A549 (cell line): ENCODE data around the gene ECSCR. TPM values are rescaled to one million over a fixed set of nuclear protein-coding genes. Genes with fewer than 3 reads are reported as not detected.

Source experiments
- ATAC-seq, 2 experiments: fragments of 200-7000 bp in 1 of 2; fragments of >200 bp in 1 of 2; cut with Nextera tagmentation in 1 of 2; cut with Tn5 transposase in 1 of 2; 3 replicates each; pipeline versions ENCODE4 v1.8.0 to v1.9.1; 2018 to 2020; ENCODE audit warnings: mild to moderate bottlenecking in 1 of 2, moderate library complexity in 1 of 2
- CTCF ChIA-PET: fragments of 300-600 bp; sonication (Branson Sonifier 250); formaldehyde crosslinking; extraction: SDS; loops from one replicate; lab custom pipeline; 2021; ENCODE audit warnings: antibody characterized with exemption, inconsistent platforms; lab: Yijun Ruan, JAX
- POLR2A ChIA-PET: fragments of 350-600 bp; formaldehyde crosslinking; extraction: SDS; loops from one replicate; lab custom pipeline; 2021; ENCODE audit warnings: antibody characterized with exemption, inconsistent platforms; lab: Yijun Ruan, JAX
- DNase-seq, 2 experiments: peaks; one replicate each; pipeline versions ENCODE4 v3.0.0 to v3.0.0-alpha.2; 2011 to 2016; ENCODE audit warnings: low read depth in 1 of 2, low spot score in 1 of 2
- FAIRE-seq: peaks from 2 replicates; lab custom pipeline; 2011; peaks lifted over from hg19 to GRCh38; lab: Jason Lieb, UNC
- H3K27ac ChIP-seq, 2 experiments: fragments of >200 bp; sonication (Bioruptor Twin); formaldehyde crosslinking; 3 replicates each; pipeline ENCODE4 v1.5.1; 2016 to 2017
- H3K4me1 ChIP-seq: fragments of >200 bp; sonication (Bioruptor Twin); formaldehyde crosslinking; 3 replicates; pipeline ENCODE4 v1.6.1; 2016
- H3K4me2 ChIP-seq: fragments of >200 bp; sonication (Bioruptor Twin); formaldehyde crosslinking; 3 replicates; pipeline ENCODE4 v1.6.1; 2016
- H3K4me3 ChIP-seq: fragments of >200 bp; sonication (Bioruptor Twin); formaldehyde crosslinking; 3 replicates; pipeline ENCODE4 v1.5.1; 2016
- H3K9me3 ChIP-seq: fragments of >200 bp; sonication (Bioruptor Twin); formaldehyde crosslinking; 3 replicates; pipeline ENCODE4 v1.6.1; 2016
- CBX2 ChIP-seq: fragments of 200-600 bp; sonication (generic); IDR thresholded peaks from 2 replicates; pipeline ENCODE4 v1.6.1; 2016; ENCODE audit warnings: low read depth, mild to moderate bottlenecking, borderline replicate concordance
- CEBPB ChIP-seq, 2 experiments: fragments of >200 bp in 1 of 2; sonication (Bioruptor Twin) in 1 of 2; formaldehyde crosslinking in 1 of 2; IDR thresholded peaks; 2 replicates each; pipeline ENCODE4 v1.6.1; 2012 to 2016
- CHD4 ChIP-seq: fragments of 200-600 bp; sonication (generic); IDR thresholded peaks from 2 replicates; pipeline ENCODE4 v1.6.1; 2016; ENCODE audit warnings: antibody characterized with exemption, mild to moderate bottlenecking, borderline replicate concordance
- EHF ChIP-seq: fragments of 250-450 bp; sonication (Bioruptor Pico); IDR thresholded peaks from 2 replicates; pipeline ENCODE4 v1.5.0; 2020; ENCODE audit warnings: mild to moderate bottlenecking
- ELK1 ChIP-seq: fragments of 150-350 bp; IDR thresholded peaks from 2 replicates; pipeline ENCODE4 v1.6.1; 2014; ENCODE audit warnings: low read depth, mild to moderate bottlenecking, low read length
- FOSB ChIP-seq: fragments of 250-450 bp; sonication (Bioruptor Pico); IDR thresholded peaks from 2 replicates; pipeline ENCODE4 v1.5.0; 2020; ENCODE audit warnings: mild to moderate bottlenecking, moderate library complexity
- HDAC2 ChIP-seq: fragments of 200-600 bp; sonication (generic); IDR thresholded peaks from 2 replicates; pipeline ENCODE4 v1.6.1; 2016
- HEYL ChIP-seq: fragments of 250-450 bp; sonication (Bioruptor Pico); IDR thresholded peaks from 2 replicates; pipeline ENCODE4 v1.8.0; 2021; ENCODE audit warnings: mild to moderate bottlenecking, moderate library complexity
- HMGXB4 ChIP-seq: fragments of 250-450 bp; sonication (Bioruptor Pico); IDR thresholded peaks from 2 replicates; pipeline ENCODE4 v1.5.0; 2021; ENCODE audit warnings: mild to moderate bottlenecking, moderate library complexity, borderline replicate concordance
- HOXA7 ChIP-seq: fragments of 250-450 bp; sonication (Bioruptor Pico); IDR thresholded peaks from 2 replicates; pipeline ENCODE4 v1.5.0; 2020; ENCODE audit warnings: mild to moderate bottlenecking, moderate library complexity
- HOXB5 ChIP-seq: fragments of 250-450 bp; sonication (Bioruptor Pico); IDR thresholded peaks from 2 replicates; pipeline ENCODE4 v1.5.0; 2020; ENCODE audit warnings: mild to moderate bottlenecking, moderate library complexity
- JUNB ChIP-seq: fragments of >200 bp; sonication (Bioruptor Twin); formaldehyde crosslinking; IDR thresholded peaks from 2 replicates; pipeline ENCODE4 v1.6.1; 2016
- KDM1A ChIP-seq: fragments of 200-600 bp; sonication (generic); IDR thresholded peaks from 2 replicates; pipeline ENCODE4 v1.6.1; 2016; ENCODE audit warnings: low read depth, mild to moderate bottlenecking
- MYC ChIP-seq: IDR thresholded peaks from 2 replicates; pipeline ENCODE4 v1.6.1; 2012; ENCODE audit warnings: mild to moderate bottlenecking, inconsistent platforms, low read length, improper control_type of control experiment, borderline replicate concordance
- NPAS2 ChIP-seq: fragments of 250-450 bp; sonication (Bioruptor Pico); IDR thresholded peaks from 2 replicates; pipeline ENCODE4 v1.8.0; 2022; ENCODE audit warnings: mild to moderate bottlenecking, moderate library complexity, borderline replicate concordance
- PHF8 ChIP-seq: fragments of 200-600 bp; sonication (generic); IDR thresholded peaks from 2 replicates; pipeline ENCODE4 v1.6.1; 2016; ENCODE audit warnings: low read depth, mild to moderate bottlenecking, antibody characterized with exemption, moderate library complexity, borderline replicate concordance
- POLR2A ChIP-seq: IDR thresholded peaks from 2 replicates; pipeline ENCODE4 v1.6.1; 2012; ENCODE audit warnings: mild to moderate bottlenecking, low read length
- POLR2AphosphoS2 ChIP-seq: conservative IDR thresholded peaks from 2 replicates; pipeline ENCODE4 v1.6.1; 2012; ENCODE audit warnings: low read length, improper control_type of control experiment, inconsistent platforms
- RCOR1 ChIP-seq: fragments of 150-350 bp; IDR thresholded peaks from 2 replicates; pipeline ENCODE4 v1.6.1; 2014; ENCODE audit warnings: antibody characterized with exemption, low read length, low read depth
- REST ChIP-seq: fragments of 200-600 bp; sonication (generic); IDR thresholded peaks from 2 replicates; pipeline ENCODE4 v1.6.1; 2016; ENCODE audit warnings: antibody characterized with exemption, mild to moderate bottlenecking, moderate library complexity
- WGBS: methylation state at CpG from one replicate; pipeline ENCODE4 v1.1.6; 2017; ENCODE audit errors: missing lambda C conversion rate; 5-methylcytosine and 5-hydroxymethylcytosine counted together
- polyA plus RNA-seq, 4 experiments: library from polyadenylated mRNA; depleted of rRNA in 3 of 4; stranded (reverse); fragments of >200 nt; fragmentation: RNase III in 1 of 4; extraction: RNeasy Plus Mini Kit Qiagen cat#74134 plus additional on column Dnase treatment in 1 of 4; gene quantifications; 2 replicates in 3 of 4; 3 replicates in 1 of 4; pipeline ENCODE4 v1.2.3, GENCODE V29; 2011 to 2017

Gene ECSCR
- polyA plus RNA-seq, 2 of the 4 experiments (the other 2 are of a cell fraction), result not detected

DNA sequence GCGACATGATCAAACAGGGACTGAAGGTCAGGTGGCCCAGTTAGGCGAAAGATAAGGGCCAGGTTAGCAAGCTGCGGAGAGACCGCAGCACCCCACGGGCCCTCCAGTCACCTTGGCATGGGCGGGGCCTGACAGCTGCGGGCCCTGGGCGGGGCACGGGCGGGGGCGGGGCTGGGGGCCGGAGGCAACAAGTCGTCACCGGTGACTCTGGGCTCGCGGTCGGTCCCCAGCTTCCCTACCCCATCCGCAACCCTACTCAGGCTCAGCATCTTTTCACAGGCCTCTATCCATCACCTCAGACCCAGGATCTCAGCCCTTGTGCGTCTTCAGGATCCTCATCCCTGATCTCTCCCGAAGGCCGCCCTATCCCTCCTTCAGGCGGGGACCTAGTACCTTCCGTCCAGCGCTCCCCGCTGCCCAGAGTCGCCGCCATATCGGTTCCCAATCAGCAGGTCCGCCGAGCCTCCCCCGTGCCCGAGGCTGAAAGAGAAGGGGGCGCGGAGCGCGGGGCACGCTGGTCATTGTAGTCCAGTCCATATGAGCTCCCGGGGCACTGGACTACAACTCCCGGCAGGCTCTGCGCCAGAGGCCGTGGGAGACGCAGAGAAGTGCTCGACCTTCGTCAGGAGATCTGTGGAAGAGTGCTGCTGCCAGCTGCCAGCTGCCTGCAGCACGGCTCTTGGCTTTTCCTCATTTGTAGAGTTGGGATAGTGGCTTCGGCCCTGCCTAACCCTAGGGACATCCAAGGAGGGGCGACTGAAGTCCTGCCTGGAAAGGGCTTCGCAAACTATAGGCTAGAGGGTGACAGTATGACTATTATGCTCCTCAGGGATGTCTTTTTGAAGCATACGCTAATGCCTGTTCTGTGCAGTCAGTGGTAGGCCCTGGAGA, 23.3 kb downstream of the ECSCR start, which contains the start of gene DNAJC18 (continued):
- no peak for TF ChIP-seq REST
- no peak for TF ChIP-seq NPAS2 (CRISPR knock-in tag)
- TF ChIP-seq HEYL (CRISPR knock-in tag), result no peak
- TF ChIP-seq JUNB, result no peak
- TF ChIP-seq HDAC2, result no peak
- TF ChIP-seq MYC, result no peak
- no peak for TF ChIP-seq FOSB (CRISPR knock-in tag)
- TF ChIP-seq POLR2AphosphoS2, result no peak
- TF ChIP-seq PHF8, result peak; percentile 81; the same call in 1 of the 2 replicates
- TF ChIP-seq HOXB5 (CRISPR knock-in tag), result no peak
- TF ChIP-seq CHD4, result no peak
- no peak for TF ChIP-seq CEBPB (IDR thresholded peaks at IDR 0.05)
- no peak for TF ChIP-seq EHF (CRISPR knock-in tag)
- no peak for TF ChIP-seq CBX2
- no peak for TF ChIP-seq RCOR1

DNA sequence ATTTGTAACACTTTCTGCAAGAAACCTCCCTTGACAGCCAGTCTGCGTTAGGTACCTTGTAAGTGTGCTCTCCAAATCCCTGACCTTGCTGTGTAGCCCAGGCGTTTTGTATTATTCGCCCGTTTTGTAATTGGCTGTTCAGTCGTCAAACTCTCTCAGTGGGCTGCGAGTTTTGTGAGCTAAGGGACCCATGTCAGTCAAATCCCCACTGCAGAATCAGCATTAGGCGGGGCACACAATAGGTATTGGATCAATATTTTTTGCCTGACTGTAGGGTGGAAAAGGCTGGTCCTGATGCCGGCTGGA, 23.9 kb downstream of the ECSCR start:
- H3K4me1 ChIP-seq, result peaks cover 8% of the 10 kb centered on the region; the same call in 1 of the 3 replicates
- CTCF ChIA-PET, result interaction anchor here (0.6 to 8.4 kb wide), 7 partner anchors 9 to 227 kb away, joined by 3 to 88 read pairs (median 3); no protein-coding TSS in a partner anchor
- H3K9me3 ChIP-seq, result no peaks in the 10 kb centered on the region
- TF ChIP-seq HMGXB4 (CRISPR knock-in tag) (no peak), RCOR1 (no peak), KDM1A (no peak), CHD4 (no peak), POLR2A (no peak), HOXA7 (no peak), ELK1 (no peak)
- TF ChIP-seq, all 56 proteins: peak for 0
- peak overlapping the region; percentile 82 for H3K4me2 ChIP-seq
- POLR2A ChIA-PET, result interaction anchor here (0.7 to 1.1 kb wide), 2 partner anchors 8 to 13 kb away, joined by 3 read pairs; no protein-coding TSS in a partner anchor
- peak overlapping the region; percentile 81 to 90 for H3K27ac ChIP-seq
- peak overlapping the region; percentile 73 for H3K4me3 ChIP-seq
- FAIRE-seq, result no peak
- WGBS, result 38% methylated on average over 8 of the region's 8 CpGs
- no peak for DNase-seq
- ATAC-seq, result peak in 1 of 2 experiments; percentile 2; a peak in 2 of 6 replicates
